Activated T-helper 1 cell treated with Interleukin-2 at 50 U/mL for 16 hours (primary cell): Measurements from ENCODE around the gene ENPP6.

ENCODE experiments used
- DNase-seq: peaks from one replicate; pipeline ENCODE4 v3.0.0-alpha.2; 2020; ENCODE audit warnings: low read depth

Gene ENPP6

GRCh38 chr4:184104419-184105101 is 113.1 kb downstream of the ENPP6 start:
- no peak for DNase-seq

DNA sequence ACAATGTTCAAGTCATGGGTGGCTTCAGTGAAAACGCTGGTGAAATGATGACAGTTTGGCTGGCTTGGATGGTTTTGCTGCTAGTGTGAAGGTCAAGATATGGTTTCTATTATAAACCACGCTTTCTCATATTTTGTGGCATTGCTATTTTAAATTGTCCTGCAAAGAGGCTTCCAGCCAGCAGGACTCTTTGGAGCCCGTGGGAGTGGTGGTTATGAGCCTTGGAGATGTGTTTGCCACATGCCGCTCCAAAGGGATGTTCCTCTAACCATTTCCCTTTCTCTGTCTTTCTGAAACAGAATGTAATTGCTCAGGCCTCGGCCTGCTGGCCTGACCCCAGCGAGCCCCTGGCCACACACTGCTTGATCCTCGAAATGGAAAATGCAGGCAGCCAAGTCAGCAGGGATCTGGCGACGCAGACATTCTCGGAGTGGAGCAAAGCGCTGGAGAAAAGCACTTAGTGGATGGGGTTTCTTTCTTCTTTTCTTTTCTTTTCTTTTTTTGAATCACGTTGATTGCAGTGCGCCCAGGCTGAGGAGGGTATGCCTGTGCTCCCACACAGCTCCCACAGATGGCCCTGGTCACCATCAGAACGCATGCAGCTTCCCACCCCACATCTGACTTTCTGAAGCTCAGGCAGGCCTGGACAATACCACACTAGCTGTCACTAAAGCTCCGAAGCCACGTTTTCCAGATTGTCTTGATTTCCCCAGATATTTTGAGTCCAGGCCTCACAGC is 114.0 kb downstream of the ENPP6 start:
- no peak for DNase-seq

DNA sequence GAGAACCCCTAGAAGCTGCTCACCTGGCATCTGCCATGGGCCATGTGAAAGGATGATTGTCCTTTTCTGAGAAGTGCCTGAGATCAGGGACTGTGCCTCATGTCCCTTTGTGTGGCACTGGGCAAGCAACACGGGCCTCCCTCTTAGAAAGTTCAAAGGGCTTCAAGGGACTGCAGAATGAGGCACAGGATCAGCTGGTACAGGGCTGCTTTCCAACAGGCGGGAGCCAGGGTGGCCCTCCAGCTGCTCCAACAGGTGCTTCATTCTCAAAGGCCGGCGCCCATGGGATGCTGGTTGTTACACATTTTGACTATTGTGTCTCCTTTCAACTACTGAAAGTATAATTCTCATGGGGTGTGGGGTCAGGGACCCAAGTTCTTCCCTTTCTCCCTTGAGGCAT is 114.7 kb downstream of the ENPP6 start:
- DNase-seq = no peak

GRCh38 chr4:184102488-184102887 is 115.2 kb downstream of the ENPP6 start:
- DNase-seq = no peak

DNA sequence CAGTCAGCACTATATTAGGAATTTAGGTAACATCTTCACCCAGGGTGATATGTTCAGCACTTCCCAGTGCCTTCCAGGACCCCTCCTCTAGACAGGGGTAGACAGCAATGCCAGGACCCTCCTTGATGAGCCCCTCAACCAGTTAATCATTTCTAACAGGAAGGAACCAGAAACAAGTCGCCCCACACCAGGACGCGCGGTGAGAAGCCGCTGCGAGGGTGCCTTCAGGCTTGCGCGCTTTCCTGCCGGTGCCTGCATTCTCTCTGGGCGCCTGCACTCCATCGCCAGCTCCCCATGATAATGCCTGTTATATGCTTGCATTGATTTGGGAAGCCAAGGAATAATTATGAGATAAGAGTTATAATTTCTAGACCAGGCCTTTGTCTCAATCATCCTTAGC is 116.0 kb downstream of the ENPP6 start:
- no peak for DNase-seq

DNA sequence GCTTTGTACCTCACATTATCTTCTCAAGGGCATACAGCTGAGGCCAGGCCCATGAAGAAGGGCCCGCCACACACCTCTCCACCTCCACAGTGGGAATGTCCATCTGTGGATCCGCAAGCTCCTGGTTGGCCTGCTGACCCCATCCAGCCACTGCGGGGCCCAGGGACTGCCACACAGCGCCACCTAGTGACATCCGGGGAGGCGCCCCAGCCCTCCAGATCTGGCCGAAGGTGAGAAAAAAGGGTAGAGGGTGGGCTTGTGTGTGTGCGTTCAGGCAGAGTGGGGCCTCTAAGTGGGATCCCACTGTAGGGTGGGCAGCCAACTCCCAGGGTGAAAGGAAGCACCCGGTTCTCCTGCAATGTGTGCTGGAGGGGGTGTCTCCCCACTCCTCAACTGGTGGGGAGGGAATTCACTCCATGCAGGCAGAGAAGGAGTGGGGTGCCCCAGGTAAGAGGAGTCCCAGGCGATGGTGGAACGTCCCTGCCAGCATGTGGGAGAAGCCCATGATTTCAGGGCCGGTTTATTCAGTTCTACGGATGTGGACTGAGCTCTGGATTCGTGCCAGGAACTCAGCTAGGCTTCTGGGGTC is 117.3 kb downstream of the ENPP6 start:
- no peak for DNase-seq

GRCh38 chr4:184099535-184099966 is 118.1 kb downstream of the ENPP6 start:
- no peak for DNase-seq

GRCh38 chr4:184099000-184099399 is 118.7 kb downstream of the ENPP6 start:
- DNase-seq = no peak

DNA sequence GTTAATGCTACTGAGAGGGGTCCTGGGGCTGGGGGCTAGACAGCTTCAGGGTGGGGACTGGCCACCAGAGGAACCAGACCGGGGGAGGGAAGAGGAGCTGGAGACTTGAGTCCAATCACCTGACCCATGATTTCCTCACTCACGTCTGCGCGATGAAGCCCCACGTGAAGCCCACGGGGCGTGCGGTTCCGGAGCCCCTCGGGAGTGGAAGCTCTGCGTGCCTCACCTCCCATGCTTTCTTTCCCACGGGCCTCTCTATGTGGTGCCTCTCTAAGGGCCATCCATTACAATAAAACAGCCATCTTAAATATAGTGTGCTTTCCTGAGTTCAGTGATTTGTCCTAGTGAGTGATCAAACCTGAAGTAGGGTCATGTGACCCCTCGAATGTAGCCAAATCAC is 119.9 kb downstream of the ENPP6 start:
- DNase-seq = no peak

DNA sequence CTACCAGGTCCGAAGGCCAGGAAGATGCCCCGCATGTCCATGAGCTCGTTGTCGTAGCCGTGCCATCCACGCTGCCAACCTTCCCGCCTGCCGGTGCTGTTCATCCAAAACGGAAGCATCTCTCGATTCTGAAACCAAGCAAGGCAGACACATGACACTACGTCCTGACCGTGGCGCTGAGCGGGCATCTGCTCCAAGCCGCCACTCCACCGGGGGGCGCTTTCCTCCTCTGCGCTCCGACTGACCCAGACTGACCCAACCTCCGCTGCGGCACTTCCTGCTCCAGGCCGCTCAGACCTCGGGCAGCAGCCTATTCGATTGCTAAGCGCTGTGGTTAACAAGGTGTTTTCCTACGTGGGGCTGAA is 120.5 kb downstream of the ENPP6 start:
- DNase-seq = no peak

DNA sequence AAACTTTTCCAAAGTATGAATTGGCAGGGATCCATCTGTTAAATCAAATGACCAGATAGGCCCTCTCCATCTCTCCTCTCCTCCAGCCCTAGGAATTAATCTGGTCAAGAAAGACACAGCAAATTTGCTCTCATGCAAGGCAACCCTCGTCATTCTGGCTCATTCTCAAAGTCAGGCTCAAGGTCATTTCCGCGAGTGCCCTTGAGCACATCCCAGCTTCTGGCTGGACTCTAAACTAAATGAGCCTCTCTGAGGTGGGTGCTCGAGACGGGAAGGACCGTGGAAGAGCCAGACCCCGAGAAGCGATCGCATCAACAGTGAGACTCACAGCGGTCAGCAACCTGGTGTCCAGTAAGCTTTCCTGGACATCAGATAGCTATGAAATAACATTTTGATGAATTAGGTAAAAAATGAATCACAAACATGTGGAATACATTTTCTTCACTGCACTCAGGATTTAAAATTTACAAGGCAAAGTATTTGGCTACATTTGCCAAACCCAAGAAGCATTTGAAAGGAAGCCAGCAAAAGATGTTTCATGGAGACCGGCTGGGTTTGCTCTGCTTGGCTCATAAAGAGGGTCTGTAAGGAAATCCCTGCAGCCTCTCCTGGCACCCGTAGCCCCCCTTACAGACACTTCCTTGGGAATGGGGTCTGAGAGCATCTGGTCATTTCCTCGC is 121.0 kb downstream of the ENPP6 start:
- DNase-seq = no peak

- DNase-seq = no peak
These were observed 123.0 kb downstream of the ENPP6 start for GRCh38 chr4:184094532-184095159.

GRCh38 chr4:184091986-184092385 is 125.7 kb downstream of the ENPP6 start:
- no peak for DNase-seq

- DNase-seq = no peak
These were observed 127.1 kb downstream of the ENPP6 start for GRCh38 chr4:184090571-184090970.

- no peak for DNase-seq
These were observed 137.0 kb downstream of the ENPP6 start for GRCh38 chr4:184080674-184081073.

- DNase-seq = no peak
These were observed 142.8 kb downstream of the ENPP6 start for GRCh38 chr4:184074677-184075388.

DNA sequence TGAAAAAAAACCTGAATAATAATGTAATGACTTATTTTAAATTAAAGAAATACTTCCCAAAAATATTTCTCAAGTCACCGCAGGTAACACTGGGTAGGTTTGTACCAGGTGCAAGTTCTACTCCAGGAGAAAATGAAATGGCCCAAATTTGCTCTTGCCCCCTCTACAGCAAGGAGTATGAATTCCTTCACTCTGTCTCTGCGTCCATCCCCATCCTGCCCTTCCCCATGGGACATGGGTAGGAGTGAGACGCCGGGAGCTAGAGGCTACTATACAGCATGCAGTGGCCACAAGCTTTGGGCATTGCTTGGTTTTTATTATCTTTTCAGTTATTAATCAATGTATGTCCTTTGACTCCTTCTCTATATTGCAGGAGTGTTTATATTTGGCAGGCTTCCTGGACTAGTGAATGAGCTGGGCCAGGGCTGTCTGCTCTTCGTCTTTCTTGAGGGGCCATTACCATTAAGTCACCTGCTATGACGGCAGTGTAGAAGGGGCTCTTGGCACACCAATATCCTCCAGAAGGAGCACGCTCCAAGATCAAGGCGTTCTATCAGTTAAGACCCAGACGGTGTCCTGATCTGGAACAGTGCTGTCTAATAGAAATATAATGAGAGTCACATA is 149.6 kb downstream of the ENPP6 start:
- DNase-seq = no peak

GRCh38 chr4:184066584-184067300 is 150.9 kb downstream of the ENPP6 start:
- DNase-seq = no peak

DNA sequence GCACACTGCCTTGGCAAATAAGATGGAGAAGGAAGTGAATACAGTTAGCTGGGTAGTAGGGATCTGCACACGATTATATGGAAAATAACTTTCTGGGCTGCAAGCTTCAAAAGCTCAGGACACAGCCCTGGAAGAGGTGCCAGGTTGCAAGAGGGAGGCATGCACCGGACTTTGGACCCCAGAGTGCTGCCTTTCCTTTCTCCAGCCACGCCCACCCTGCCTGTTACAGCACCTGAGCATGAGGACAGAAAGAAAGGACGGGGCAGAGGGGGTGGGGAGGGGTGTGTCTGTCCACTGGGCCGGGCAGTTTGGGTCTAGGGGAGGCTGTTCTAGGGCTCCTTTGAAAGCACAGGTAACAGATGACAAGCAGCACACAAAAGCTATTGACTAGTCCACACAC is 152.8 kb downstream of the ENPP6 start:
- DNase-seq = no peak

DNA sequence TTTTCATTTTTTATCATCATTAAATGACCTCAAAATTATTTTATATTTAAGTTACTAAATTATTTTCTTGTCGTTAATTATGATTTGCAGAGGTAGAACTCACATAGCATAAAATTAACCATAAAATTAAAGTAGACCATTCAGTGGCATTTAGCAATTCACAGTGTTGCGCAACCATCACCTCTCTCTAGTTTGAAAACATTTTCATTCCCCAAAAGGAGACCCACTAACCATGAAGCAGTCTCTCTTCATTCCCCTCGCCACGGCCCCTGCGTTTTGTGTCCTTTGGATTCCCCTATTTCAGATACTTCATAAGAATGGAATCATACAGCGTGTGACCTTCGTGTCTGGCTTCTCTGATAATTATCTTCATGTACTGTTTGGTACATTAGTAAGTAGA is 154.9 kb downstream of the ENPP6 start:
- DNase-seq = no peak

- DNase-seq = no peak
These were observed 156.1 kb downstream of the ENPP6 start for GRCh38 chr4:184061582-184061981.
